Measurements from ENCODE around the gene COPS9. TPM values are rescaled to one million over a fixed set of nuclear protein-coding genes. Genes with fewer than 3 reads are reported as not detected.

COPS9 gene
- total and polyA plus RNA-seq, 10 of the 15 experiments (the other 5 are each of a cell fraction or from before 2014, with no cell fraction given): 80.8 to 419 (median 213) TPM

DNA sequence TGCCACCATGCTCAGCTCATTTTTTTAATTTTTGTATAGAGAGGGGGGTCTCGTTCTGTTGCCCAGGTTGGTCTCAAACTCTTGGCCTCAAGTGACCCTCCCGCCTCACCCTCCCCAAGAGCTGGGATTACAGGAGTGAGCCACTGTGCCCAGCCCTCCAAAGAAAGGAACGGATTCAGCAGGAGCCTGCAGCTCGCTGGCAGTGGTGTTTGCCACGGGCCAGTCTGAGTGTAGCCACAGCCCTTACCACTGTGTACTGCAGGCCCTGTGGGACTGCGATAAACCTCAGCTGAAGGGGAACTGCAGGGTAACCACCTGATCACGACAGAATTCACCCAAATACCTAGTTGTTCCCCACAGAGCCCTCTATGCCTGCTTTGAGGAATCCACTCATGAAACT, 6.8 kb downstream of the COPS9 start:
- Histone ChIP-seq H3K27ac (ENCODE audit: control insufficient read depth, insufficient read depth) (no peak overlapping the region), H3K9ac (ENCODE audit: control insufficient read depth, insufficient read depth, low read length) (no peak overlapping the region), H2AFZ (ENCODE audit: control insufficient read depth, low read depth, low read length) (no peak overlapping the region), H3K4me1 (ENCODE audit: control insufficient read depth, insufficient read depth, low read length) (no peaks in the 10 kb centered on the region), H4K20me1 (ENCODE audit: control insufficient read depth, insufficient read depth) (no peaks in the 10 kb centered on the region), H3K27me3 (replicated peaks in 1 of 2; ENCODE audit: control insufficient read depth in 2 of 2, insufficient read depth in 2 of 2, low read length in 1 of 2) (no peaks in the 10 kb centered on the region), H3K4me3 (no peak overlapping the region), H3K4me2 (ENCODE audit: control insufficient read depth, insufficient read depth) (no peak overlapping the region), H3K9me3 (replicated peaks; ENCODE audit: control insufficient read depth, insufficient read depth, low read length) (no peaks in the 10 kb centered on the region), H3K36me3 (ENCODE audit: control insufficient read depth in 2 of 2, insufficient read depth in 2 of 2, low read length in 1 of 2) (peaks cover 18 to 36% of the 10 kb centered on the region in 2 experiments), H3K79me2 (ENCODE audit: control insufficient read depth, insufficient read depth, low read length) (peaks cover 2% of the 10 kb centered on the region)
- ATAC-seq: no peak
- in situ Hi-C loops (cut with MboI) (no loop called here), intact Hi-C loops (cut with micrococcal nuclease; ENCODE audit: unreplicated experiment) (no loop called here)
- ChIA-PET CTCF (no interaction called here), POLR2A (no interaction called here), SMC1A (ENCODE audit: uncharacterized antibody, unreplicated experiment) (interaction anchor here (1.4 kb wide), 1 partner anchor 11 kb away, joined by 3 read pairs; no protein-coding TSS in a partner anchor), RAD21 (ENCODE audit: unreplicated experiment) (no interaction called here)
- no peak for DNase-seq (ENCODE audit: low read depth, low spot score)
- no TSS peak for BruUV-seq (replicated peaks)
- no peak for TF ChIP-seq FOS (IDR thresholded peaks at IDR 0.05; ENCODE audit: borderline replicate concordance, extremely low read depth, insufficient read length)
- TF ChIP-seq IKZF2 (IDR thresholded peaks at IDR 0.05): no peak
- TF ChIP-seq NFYB (IDR thresholded peaks at IDR 0.05; ENCODE audit: insufficient read depth, low read depth, low read length): no peak
- no peak for TF ChIP-seq IKZF1 (conservative IDR thresholded peaks at IDR 0.05)
- no peak for TF ChIP-seq LARP7 (IDR thresholded peaks at IDR 0.05)
- no peak for TF ChIP-seq YBX1 (IDR thresholded peaks at IDR 0.05)
- TF ChIP-seq, protein P1, sequence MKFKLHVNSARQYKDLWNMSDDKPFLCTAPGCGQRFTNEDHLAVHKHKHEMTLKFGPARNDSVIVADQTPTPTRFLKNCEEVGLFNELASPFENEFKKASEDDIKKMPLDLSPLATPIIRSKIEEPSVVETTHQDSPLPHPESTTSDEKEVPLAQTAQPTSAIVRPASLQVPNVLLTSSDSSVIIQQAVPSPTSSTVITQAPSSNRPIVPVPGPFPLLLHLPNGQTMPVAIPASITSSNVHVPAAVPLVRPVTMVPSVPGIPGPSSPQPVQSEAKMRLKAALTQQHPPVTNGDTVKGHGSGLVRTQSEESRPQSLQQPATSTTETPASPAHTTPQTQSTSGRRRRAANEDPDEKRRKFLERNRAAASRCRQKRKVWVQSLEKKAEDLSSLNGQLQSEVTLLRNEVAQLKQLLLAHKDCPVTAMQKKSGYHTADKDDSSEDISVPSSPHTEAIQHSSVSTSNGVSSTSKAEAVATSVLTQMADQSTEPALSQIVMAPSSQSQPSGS (IDR thresholded peaks at IDR 0.05; ENCODE audit: low read length): no peak
- no peak for TF ChIP-seq HDGF (IDR thresholded peaks at IDR 0.05)
- TF ChIP-seq, protein P2, sequence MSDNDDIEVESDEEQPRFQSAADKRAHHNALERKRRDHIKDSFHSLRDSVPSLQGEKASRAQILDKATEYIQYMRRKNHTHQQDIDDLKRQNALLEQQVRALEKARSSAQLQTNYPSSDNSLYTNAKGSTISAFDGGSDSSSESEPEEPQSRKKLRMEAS (IDR thresholded peaks at IDR 0.05; ENCODE audit: low read depth, low read length): no peak
- no peak for TF ChIP-seq BHLHE40 (IDR thresholded peaks at IDR 0.05; ENCODE audit: borderline replicate concordance in 1 of 2, low read depth in 2 of 2, low read length in 1 of 2)
- 91% methylated on average over 7 of the region's 7 CpGs for WGBS (ENCODE audit: insufficient coverage, insufficient replicate concordance, low lambda C conversion rate, missing lambda C conversion rate)
- no peak for FAIRE-seq
